Measurements from ENCODE around the gene GJD3.

GRCh38 chr17:40337351-40337750, 27.2 kb downstream of the GJD3 start:
- TF ChIP-seq CTCF (conservative IDR thresholded peaks at IDR 0.05; ENCODE audit: low read depth in 2 of 2): no peak
- no peak for TF ChIP-seq EZH2phosphoT487 (IDR thresholded peaks at IDR 0.05; ENCODE audit: unreplicated experiment)
- no peak for TF ChIP-seq POLR2AphosphoS5 (IDR thresholded peaks at IDR 0.05; ENCODE audit: low read depth)
- no peak for TF ChIP-seq CREB1 (CRISPR knock-in tag; IDR thresholded peaks at IDR 0.05; ENCODE audit: low read depth)
- no peak for TF ChIP-seq EZH2 (IDR thresholded peaks at IDR 0.05; ENCODE audit: low read depth, unreplicated experiment)
- TF ChIP-seq JUNB (IDR thresholded peaks at IDR 0.05; ENCODE audit: unreplicated experiment): no peak
- no peak for TF ChIP-seq STAT1 (IDR thresholded peaks at IDR 0.05; ENCODE audit: unreplicated experiment)
- TF ChIP-seq ZNF114 (CRISPR knock-in tag; IDR thresholded peaks at IDR 0.05): no peak
- no peak for TF ChIP-seq REST (IDR thresholded peaks at IDR 0.05; ENCODE audit: unreplicated experiment)
- no peak for TF ChIP-seq ETS1 (IDR thresholded peaks at IDR 0.05)
- no peak for TF ChIP-seq ZNF331 (CRISPR knock-in tag; IDR thresholded peaks at IDR 0.05; ENCODE audit: low read depth)
- TF ChIP-seq NANOG (IDR thresholded peaks at IDR 0.05; ENCODE audit: borderline replicate concordance): no peak

Data from GM23338 (cell line).